Fibroblast of lung (primary cell): ENCODE measurements around the gene CDKN2B-AS1.

ENCODE experiments used
- EZH2 ChIP-seq: IDR thresholded peaks from 2 replicates; pipeline ENCODE4 v1.5.1; 2012; ENCODE audit warnings: low read length, control low read depth, mild to moderate bottlenecking; ENCODE audit errors: missing control alignments
- TF ChIP-seq, protein P1 (sequence below), 2 donors: IDR thresholded peaks in 1 of 2; conservative IDR thresholded peaks in 1 of 2; 1 replicate in 1 of 2; 2 replicates in 1 of 2; pipeline ENCODE4 v1.5.1; 2011 to 2012; ENCODE audit warnings: low read length in 2 of 2, control low read depth in 1 of 2, inconsistent platforms in 1 of 2, low read depth in 1 of 2, mild to moderate bottlenecking in 1 of 2

DNA sequence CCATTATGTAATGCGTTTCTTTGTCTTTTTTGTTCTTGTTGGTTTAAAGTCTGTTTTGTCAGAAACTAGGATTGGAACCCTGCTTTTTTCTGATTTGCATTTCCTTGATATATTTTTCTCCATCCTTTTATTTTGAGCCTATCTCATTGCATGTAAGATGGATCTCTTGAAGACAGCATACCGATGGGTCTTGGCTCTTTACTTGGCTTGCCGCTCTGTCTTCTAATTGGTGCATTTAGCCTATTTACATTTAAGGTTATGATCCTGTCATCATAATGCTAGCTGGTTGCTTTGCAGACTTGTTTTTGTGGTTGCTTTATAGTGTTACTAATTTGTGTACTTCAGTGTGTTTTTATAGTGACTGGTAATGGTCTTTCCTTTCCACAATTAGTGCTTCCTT, 27.8 kb downstream of the CDKN2B-AS1 start:
- TF ChIP-seq, protein P1, sequence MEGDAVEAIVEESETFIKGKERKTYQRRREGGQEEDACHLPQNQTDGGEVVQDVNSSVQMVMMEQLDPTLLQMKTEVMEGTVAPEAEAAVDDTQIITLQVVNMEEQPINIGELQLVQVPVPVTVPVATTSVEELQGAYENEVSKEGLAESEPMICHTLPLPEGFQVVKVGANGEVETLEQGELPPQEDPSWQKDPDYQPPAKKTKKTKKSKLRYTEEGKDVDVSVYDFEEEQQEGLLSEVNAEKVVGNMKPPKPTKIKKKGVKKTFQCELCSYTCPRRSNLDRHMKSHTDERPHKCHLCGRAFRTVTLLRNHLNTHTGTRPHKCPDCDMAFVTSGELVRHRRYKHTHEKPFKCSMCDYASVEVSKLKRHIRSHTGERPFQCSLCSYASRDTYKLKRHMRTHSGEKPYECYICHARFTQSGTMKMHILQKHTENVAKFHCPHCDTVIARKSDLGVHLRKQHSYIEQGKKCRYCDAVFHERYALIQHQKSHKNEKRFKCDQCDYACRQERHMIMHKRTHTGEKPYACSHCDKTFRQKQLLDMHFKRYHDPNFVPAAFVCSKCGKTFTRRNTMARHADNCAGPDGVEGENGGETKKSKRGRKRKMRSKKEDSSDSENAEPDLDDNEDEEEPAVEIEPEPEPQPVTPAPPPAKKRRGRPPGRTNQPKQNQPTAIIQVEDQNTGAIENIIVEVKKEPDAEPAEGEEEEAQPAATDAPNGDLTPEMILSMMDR (conservative IDR thresholded peaks at IDR 0.05 in 1 of 2, IDR thresholded peaks at IDR 0.05 in 1 of 2; ENCODE audit: low read depth in 1 of 2, low read length in 2 of 2), result no peak
- TF ChIP-seq EZH2, result no peak
